HepG2 (cell line): ENCODE data around the gene CDC42BPG. TPM values are rescaled to one million over a fixed set of nuclear protein-coding genes. Genes with fewer than 3 reads are reported as not detected.
A peak's percentile ranks its signal among the peaks of the same experiment; 100 is the strongest.

Experiments
- AHR ChIP-seq: IDR thresholded peaks from 2 replicates; pipeline ENCODE4 v1.6.1; 2018; ENCODE audit warnings: missing genetic modification reagents, missing compliant biosample characterization
- ATF6 ChIP-seq: sonication (generic); formaldehyde crosslinking; conservative IDR thresholded peaks from 2 replicates; pipeline ENCODE4 v1.4.0; 2020; ENCODE audit warnings: missing genetic modification reagents
- BCL6 ChIP-seq: IDR thresholded peaks from 2 replicates; pipeline ENCODE4 v1.6.1; 2016; ENCODE audit warnings: missing genetic modification reagents, missing compliant biosample characterization
- HMGA1 ChIP-seq: sonication (generic); formaldehyde crosslinking; conservative IDR thresholded peaks from 2 replicates; pipeline ENCODE4 v1.4.0; 2020; ENCODE audit warnings: missing genetic modification reagents
- ONECUT2 ChIP-seq: sonication (generic); formaldehyde crosslinking; IDR thresholded peaks from 2 replicates; pipeline ENCODE4 v1.4.0; 2020; ENCODE audit warnings: missing genetic modification reagents
- PAF1 ChIP-seq: IDR thresholded peaks from 2 replicates; pipeline ENCODE4 v1.6.1; 2016; ENCODE audit warnings: missing genetic modification reagents, missing compliant biosample characterization
- PHF20 ChIP-seq: sonication (generic); formaldehyde crosslinking; IDR thresholded peaks from 2 replicates; pipeline ENCODE4 v1.5.0; 2020; ENCODE audit warnings: mild to moderate bottlenecking, missing genetic modification reagents
- POLR2AphosphoS5 ChIP-seq: IDR thresholded peaks from 2 replicates; pipeline ENCODE4 v1.6.1; 2012; ENCODE audit warnings: low read depth, low read length
- SKI ChIP-seq: fragments of 450-650 bp; IDR thresholded peaks from one replicate; pipeline ENCODE4 v1.6.1; 2018; ENCODE audit warnings: mild to moderate bottlenecking; ENCODE audit not compliant: partially characterized antibody
- SOX6 ChIP-seq, 2 experiments: fragments of 450-650 bp in 1 of 2; sonication (generic) in 1 of 2; formaldehyde crosslinking in 1 of 2; IDR thresholded peaks; 2 replicates each; pipeline versions ENCODE4 v1.4.0 to v1.6.1; 2017 to 2020; ENCODE audit warnings: antibody characterized with exemption in 1 of 2, mild to moderate bottlenecking in 1 of 2, missing genetic modification reagents in 1 of 2
- TCF7L2 ChIP-seq: IDR thresholded peaks from 2 replicates; pipeline ENCODE4 v1.6.1; 2011; ENCODE audit warnings: mild to moderate bottlenecking, low read depth, low read length, moderate library complexity
- ZFAT ChIP-seq: sonication (generic); formaldehyde crosslinking; conservative IDR thresholded peaks from 2 replicates; pipeline ENCODE4 v1.8.1; 2023; ENCODE audit warnings: missing genetic modification reagents, inconsistent platforms
- ZFY ChIP-seq: sonication (generic); formaldehyde crosslinking; IDR thresholded peaks from 2 replicates; pipeline ENCODE4 v1.4.0; 2020; ENCODE audit warnings: missing genetic modification reagents
- ZIK1 ChIP-seq: sonication (generic); formaldehyde crosslinking; IDR thresholded peaks from 2 replicates; pipeline ENCODE4 v1.5.0; 2020; ENCODE audit warnings: mild to moderate bottlenecking, low read depth, missing genetic modification reagents, borderline replicate concordance
- ZNF253 ChIP-seq: sonication (generic); formaldehyde crosslinking; IDR thresholded peaks from 2 replicates; pipeline ENCODE4 v1.8.0; 2022; ENCODE audit warnings: mild to moderate bottlenecking, missing genetic modification reagents, borderline replicate concordance
- ZNF335 ChIP-seq: sonication (generic); formaldehyde crosslinking; IDR thresholded peaks from 2 replicates; pipeline ENCODE4 v1.4.0; 2020; ENCODE audit warnings: missing genetic modification reagents
- ZNF850 ChIP-seq: sonication (generic); formaldehyde crosslinking; conservative IDR thresholded peaks from 2 replicates; pipeline ENCODE4 v1.9.0; 2021; ENCODE audit warnings: mild to moderate bottlenecking, missing genetic modification reagents
- ZSCAN25 ChIP-seq: sonication (generic); formaldehyde crosslinking; IDR thresholded peaks from 2 replicates; pipeline ENCODE4 v1.8.0; 2022; ENCODE audit warnings: mild to moderate bottlenecking, missing genetic modification reagents
- ZSCAN31 ChIP-seq: sonication (generic); formaldehyde crosslinking; IDR thresholded peaks from 2 replicates; pipeline ENCODE4 v1.5.0; 2020; ENCODE audit warnings: low read depth, mild to moderate bottlenecking, missing genetic modification reagents
- polyA plus RNA-seq, 8 experiments: library from polyadenylated mRNA; depleted of rRNA in 3 of 8; stranded (reverse) in 7 of 8; unstranded in 1 of 8; fragments of >200 nt; fragmentation: Illumina TruSeq in 4 of 8; extraction: Trizol in 4 of 8; gene quantifications; 2 replicates each; pipeline versions ENCODE4 v1.2.1 to v1.2.3, GENCODE V29; 2011 to 2016; ENCODE audit warnings: low read depth in 4 of 8, missing spikeins in 1 of 8, mixed read lengths in 1 of 8; ENCODE audit not compliant: insufficient read depth in 1 of 8
- total RNA-seq, 5 experiments: library from RNA; depleted of rRNA; stranded (reverse); fragments of >200 nt; fragmentation: Illumina TruSeq; extraction: Trizol; gene quantifications; 2 replicates each; pipeline ENCODE4 v1.2.3, GENCODE V29; 2016; ENCODE audit warnings: low read depth in 1 of 5
- TF ChIP-seq, protein P1 (sequence below): sonication (generic); formaldehyde crosslinking; IDR thresholded peaks from 2 replicates; pipeline ENCODE4 v1.4.0; 2020; ENCODE audit warnings: missing genetic modification reagents, mild to moderate bottlenecking, borderline replicate concordance
- TF ChIP-seq, protein P2 (sequence below): sonication (generic); formaldehyde crosslinking; IDR thresholded peaks from 2 replicates; pipeline ENCODE4 v1.8.1; 2022; ENCODE audit warnings: mild to moderate bottlenecking, missing genetic modification reagents
- TF ChIP-seq, protein P3 (sequence below): sonication (generic); formaldehyde crosslinking; conservative IDR thresholded peaks from 2 replicates; pipeline ENCODE4 v1.4.0; 2020; ENCODE audit warnings: missing genetic modification reagents

The CDC42BPG gene
- total and polyA plus RNA-seq, 2 of the 13 experiments (the other 11 are each of a cell fraction or from before 2014, with no cell fraction given): 0.55 to 1.4 TPM

- TF ChIP-seq, protein P1, sequence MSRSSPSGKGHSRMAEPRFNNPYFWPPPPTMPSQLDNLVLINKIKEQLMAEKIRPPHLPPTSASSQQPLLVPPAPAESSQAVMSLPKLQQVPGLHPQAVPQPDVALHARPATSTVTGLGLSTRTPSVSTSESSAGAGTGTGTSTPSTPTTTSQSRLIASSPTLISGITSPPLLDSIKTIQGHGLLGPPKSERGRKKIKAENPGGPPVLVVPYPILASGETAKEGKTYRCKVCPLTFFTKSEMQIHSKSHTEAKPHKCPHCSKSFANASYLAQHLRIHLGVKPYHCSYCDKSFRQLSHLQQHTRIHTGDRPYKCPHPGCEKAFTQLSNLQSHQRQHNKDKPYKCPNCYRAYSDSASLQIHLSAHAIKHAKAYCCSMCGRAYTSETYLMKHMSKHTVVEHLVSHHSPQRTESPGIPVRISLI: 0 out of 2 replicates have a peak, but pooled peaks have one; percentile 38
- TF ChIP-seq PAF1 (no peak), ZNF850 (CRISPR knock-in tag) (no peak), BCL6 (CRISPR knock-in tag) (peak; percentile 57; the same call in 1 of the 2 replicates), ZSCAN31 (CRISPR knock-in tag) (peak; percentile 46), ZNF253 (no peak), ZSCAN25 (CRISPR knock-in tag) (no peak), ZIK1 (CRISPR knock-in tag) (peak; percentile 81), TCF7L2 (no peak), SOX6 (IDR thresholded peaks at IDR 0.05) (no peak), SOX6 (CRISPR knock-in tag; IDR thresholded peaks at IDR 0.05) (no peak; the same call in 1 of the 2 replicates), HMGA1 (CRISPR knock-in tag) (no peak), ZFAT (no peak), PHF20 (CRISPR knock-in tag) (peak; percentile 26; the same call in 1 of the 2 replicates), ZNF335 (CRISPR knock-in tag) (peak; percentile 81; the same call in 1 of the 2 replicates), ONECUT2 (CRISPR knock-in tag) (peak; percentile 28), SKI (peak; percentile 13), POLR2AphosphoS5 (peak; percentile 97), ATF6 (CRISPR knock-in tag) (no peak), AHR (peak; percentile 46; the same call in 1 of the 2 replicates), ZFY (CRISPR knock-in tag) (peak; percentile 82; the same call in 1 of the 2 replicates)
- TF ChIP-seq, protein P2, sequence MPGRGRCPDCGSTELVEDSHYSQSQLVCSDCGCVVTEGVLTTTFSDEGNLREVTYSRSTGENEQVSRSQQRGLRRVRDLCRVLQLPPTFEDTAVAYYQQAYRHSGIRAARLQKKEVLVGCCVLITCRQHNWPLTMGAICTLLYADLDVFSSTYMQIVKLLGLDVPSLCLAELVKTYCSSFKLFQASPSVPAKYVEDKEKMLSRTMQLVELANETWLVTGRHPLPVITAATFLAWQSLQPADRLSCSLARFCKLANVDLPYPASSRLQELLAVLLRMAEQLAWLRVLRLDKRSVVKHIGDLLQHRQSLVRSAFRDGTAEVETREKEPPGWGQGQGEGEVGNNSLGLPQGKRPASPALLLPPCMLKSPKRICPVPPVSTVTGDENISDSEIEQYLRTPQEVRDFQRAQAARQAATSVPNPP: no peak
- TF ChIP-seq, protein P3, sequence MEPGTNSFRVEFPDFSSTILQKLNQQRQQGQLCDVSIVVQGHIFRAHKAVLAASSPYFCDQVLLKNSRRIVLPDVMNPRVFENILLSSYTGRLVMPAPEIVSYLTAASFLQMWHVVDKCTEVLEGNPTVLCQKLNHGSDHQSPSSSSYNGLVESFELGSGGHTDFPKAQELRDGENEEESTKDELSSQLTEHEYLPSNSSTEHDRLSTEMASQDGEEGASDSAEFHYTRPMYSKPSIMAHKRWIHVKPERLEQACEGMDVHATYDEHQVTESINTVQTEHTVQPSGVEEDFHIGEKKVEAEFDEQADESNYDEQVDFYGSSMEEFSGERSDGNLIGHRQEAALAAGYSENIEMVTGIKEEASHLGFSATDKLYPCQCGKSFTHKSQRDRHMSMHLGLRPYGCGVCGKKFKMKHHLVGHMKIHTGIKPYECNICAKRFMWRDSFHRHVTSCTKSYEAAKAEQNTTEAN: 0 out of 2 replicates have a peak, but pooled peaks have one; percentile 11
These were observed 49.0 kb upstream of the CDC42BPG start (continued) for GRCh38 chr11:64893194-64894069.
